HuH-7.5 (cell line): ENCODE results near the gene PUM1.
"Not testable (repeated sequence)": the region's sequence is repeated elsewhere in the genome, so short reads cannot be mapped to it uniquely, and the experiment has no call there.

Source experiments
- DNase-seq: peaks from one replicate; pipeline ENCODE4 v3.0.0; 2011; ENCODE audit warnings: low spot score

PUM1 gene

DNA sequence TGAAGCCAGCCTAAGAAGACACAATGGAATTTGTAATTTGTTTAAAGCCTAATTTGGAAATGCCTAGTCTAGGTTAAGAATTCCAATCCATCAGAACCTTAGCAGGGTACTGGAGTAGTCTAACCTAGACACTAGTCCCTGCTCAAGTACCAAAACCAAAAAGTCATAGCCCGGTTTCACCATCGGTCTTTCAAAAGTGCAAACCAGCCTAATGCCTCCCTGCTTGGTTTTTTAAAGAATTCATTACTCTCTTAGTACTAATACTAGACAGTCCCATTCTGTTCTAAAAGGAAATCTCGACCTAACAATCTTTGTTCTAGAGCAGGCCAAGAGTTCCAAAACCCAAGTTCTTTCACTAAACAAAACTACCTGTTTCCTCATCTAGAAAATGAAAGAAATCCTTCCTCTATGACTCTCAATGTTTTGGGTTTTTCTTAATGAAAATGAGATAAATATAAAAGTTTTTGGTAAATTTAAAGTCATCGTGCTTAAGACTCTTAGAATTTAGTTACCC lies 2.6 kb downstream of the PUM1 start:
- DNase-seq, result no peak

DNA sequence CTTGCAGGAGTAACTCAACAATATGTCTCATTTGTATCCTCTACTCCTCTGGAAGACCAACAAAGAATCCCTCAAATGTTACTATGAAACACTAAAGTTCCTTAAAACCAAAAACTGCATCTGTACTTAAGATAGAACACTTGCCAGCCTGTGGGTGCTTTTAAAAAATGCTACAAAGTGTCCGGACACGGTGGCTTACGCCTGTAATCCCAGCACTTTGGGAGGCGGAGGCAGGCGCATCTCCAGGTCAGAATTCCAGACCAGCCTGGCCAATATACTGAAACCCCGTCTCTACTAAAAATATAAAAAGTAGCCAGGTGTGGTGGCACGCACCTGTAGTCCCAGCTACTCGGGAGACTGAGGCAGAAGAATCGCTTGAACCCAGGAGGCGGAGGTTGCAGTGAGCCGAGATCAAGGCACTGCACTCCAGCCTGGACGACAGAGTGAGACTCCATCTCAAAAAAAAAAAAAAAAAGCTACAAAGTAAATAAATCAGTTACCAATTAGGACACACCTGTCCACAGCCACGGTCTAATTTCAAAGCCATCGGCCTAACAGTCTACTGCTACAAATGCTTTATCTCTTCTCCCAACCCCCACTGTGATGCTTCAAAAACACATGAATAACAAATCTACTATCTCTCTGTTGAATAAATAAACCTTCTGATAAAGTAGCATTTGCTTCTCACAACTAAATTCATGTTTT lies 3.2 kb downstream of the PUM1 start:
- DNase-seq, result not testable (repeated sequence)

DNA sequence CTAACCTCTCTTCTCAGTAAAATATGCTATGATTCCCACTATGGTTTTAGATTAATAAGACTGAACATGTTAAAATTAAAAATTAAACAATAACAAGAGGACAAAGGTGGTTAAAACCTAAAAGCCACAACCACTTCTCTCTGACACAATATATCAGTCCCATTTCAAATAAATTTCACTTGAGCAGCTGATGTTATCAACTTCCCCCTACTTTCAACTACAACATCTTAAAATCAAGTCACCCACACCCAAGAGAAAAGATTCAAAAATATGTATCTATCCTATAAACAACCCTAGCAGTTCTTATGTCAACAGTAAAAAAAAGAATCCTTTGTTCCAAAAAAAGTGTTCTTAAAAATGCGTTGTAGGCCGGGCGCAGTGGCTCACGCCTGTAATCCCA lies 7.5 kb downstream of the PUM1 start:
- DNase-seq, result no peak

DNA sequence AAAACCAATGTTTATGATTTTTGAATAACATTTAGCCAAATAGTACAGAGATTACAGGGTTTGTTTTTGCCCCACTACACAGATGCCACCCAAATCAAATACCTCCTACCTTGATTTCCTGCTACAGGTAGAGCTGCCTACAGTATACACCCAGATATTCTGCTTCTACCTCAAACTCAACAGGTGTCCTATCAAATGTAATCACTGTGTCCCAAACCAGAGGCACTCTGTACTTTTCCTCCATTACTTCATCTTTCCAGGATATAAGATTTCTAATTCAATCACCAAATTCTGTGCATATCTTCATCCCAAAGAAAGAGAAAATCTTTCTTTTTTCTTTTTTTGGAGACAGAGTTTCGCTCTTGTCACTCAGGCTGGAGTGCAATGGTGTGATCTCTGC lies 9.6 kb downstream of the PUM1 start:
- no peak for DNase-seq

DNA sequence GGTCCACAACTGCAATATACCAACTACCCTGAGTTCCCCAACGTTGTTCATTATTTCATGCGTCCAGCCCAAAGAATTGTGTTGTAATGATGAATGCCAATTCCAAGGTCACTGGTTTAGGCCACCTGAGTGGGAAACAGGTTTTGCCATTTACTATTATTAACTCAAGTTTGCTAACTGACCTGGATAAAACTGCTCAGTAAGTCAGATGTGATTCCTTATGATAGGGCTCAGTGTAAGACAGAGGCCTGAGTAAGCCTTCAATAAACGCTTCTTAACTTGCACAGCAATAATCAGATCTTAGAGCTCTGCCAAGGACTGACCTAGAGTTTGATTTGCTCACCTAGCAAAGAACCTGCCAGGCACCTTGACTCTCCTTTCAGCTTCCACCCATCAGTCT lies 10.0 kb downstream of the PUM1 start:
- DNase-seq, result no peak

DNA sequence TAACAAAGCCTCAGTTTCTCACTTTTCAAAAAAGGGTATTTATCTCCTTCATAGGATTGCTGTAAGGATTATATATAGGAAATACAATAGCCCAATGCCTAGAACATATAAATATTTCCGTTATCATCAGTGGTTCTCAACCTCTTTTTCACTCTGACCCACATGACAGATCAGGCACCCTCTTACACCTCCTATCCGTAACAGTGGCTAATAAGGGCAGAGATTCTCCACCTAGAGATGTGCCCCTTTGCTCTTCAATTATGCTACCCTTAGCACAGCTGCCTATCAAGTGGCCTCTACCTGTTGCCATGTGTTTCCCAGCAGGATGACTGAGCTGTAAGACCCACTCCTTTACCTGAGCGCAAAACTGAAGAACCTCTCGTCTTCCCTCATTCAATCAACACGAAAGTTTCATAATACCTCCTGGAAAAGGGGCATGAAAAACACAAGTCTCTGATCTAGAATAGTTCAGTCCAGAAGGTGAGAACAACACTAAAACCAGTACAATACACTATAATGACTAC lies 10.5 kb downstream of the PUM1 start:
- no peak for DNase-seq

DNA sequence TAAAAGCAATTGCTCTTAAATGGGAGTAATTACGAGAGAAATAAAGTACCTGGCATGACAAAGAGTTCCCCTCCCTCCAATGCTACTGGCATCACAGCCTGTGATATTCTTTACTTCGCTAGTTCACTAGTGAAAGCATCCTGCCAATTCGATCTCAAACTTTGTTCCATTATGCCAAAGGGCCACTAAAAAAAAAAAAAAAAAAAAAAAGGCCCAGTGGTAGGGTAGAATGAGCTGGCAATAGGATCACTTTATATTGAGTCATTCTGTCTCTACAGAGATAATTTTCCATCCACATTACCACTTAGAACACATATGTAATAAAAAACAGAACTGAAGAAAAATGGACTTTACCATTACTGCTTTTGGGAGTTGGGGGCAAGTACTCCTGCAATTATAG lies 11.2 kb downstream of the PUM1 start:
- DNase-seq, result no peak

DNA sequence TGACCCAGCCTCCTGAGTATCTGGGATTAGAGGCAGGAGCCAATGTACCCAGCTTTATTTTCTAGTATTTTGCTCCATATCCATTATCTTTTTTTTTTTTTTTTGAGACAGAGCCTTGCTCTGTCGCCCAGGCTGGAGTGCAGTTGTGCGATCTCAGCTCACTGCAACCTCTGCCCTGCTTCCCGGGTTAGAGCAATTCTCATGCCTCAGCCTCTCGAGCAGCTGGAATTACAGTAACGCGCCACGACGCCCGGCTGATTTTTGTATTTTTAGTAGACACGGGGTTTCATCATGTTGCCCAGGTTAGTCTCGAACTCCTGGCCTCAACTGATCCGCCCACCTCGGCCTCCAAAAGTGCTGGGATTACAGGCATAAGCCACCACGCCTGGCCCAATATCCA lies 12.9 kb downstream of the PUM1 start:
- DNase-seq, result not testable (repeated sequence)

DNA sequence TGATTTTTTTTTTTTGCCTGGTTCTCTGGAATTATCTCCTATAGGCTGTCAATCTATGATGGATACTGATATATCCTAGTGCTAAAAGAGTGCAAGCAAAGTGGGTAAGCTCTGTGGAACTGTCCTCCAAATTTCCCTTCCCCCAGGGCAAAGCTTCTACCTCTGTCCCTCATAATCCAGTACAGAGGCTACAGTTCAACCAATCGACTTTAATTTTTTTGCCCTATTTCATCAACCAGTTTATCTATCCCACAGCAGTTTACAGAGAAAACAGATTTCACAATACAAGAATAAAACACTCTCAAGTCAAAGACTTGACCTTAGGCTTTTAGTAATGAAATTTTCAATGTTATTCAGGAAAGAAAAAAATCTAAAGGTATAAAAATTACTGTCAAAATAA lies 13.9 kb downstream of the PUM1 start:
- DNase-seq, result no peak

DNA sequence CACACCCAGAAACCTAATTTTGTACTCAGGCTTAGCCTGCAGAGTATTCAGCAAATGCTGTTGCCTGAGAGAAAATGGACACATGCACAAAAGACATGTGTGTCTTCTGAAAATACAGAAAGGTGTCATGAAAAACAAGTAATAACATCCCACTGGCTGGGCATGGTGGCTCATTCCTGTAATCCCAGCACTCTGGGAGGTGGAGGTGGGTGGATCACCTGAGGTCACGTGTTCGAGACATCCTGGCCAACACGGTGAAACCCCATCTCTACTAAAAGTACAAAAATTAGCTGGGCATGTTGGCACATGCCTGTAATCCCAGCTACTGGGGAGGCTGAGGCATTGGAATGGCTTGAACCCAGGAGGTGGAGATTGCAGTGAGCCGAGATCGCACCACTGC lies 18.0 kb downstream of the PUM1 start:
- not testable (repeated sequence) for DNase-seq

DNA sequence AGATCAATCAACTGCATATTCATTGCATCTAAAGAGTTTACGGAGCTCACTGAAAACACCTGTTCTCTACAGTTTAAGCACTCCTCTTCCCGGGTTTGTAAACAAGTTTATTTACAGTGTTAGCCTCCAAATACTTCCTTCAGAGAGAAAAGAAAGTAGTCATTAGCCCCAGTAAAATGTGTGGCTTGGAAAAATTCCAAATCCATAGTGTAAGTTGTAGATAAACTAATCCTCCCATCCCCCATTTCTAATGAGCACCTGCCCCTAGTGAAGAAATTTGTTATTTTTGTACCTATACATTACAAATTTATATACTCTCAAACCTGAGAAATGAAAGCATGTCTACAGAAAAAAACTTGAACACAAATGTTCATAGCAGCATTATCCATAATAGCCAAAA lies 21.9 kb downstream of the PUM1 start:
- DNase-seq, result no peak

DNA sequence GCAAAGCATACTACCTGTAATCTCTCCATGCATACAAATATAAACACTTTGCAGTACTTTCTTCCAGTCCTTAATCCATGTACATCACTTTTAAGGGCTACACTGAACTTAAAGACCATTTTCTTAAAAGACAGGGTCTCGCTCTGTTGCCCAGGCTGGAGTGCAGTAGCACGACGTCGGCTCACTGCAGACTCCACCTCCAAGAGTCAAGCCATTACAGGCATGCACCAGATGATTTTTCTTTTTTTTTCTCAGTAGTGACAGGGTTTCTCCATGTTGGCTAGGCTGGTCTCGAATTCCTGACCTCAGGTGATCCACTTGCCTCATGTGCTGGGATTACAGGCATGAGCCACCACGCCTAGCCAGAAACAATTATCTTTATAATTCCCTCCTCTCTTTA lies 22.9 kb downstream of the PUM1 start:
- DNase-seq, result no peak

DNA sequence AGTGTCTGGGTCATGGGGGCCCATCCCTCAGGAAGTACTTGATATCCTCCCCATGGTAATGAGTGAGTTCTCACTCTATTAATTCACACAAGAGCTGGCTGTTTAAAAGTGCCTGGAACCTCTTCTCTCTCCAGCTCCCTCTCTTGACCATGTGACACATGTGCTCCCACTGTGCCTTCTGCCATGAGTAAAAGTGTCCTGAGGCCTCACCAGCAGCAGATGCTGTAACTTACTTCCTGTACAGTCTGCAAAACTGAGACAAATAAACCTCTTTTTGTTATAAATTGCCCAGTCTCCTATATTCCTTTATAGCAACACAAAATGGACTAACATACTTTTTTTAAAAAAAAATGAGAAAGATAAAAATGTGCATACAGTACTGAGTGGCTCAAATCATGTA lies 24.0 kb downstream of the PUM1 start:
- DNase-seq, result no peak

DNA sequence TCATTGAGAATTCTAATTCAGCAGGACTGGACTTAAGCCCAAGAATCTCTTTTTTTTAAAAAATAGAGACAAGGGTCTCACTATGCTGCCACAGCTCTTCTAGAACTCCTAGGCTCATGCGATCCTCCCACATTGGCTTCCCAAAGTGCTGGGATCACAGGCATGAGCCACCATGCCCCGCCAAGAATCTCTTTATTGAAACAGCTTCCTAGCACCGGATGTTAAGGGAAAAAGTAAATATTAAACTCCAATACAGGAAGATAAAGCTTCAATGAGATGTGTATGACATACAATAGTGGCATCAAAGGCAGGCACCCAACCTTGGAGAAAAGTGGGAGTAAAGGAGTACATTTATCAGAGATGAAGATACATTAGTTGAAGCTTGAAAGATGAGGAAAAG lies 25.5 kb downstream of the PUM1 start:
- DNase-seq, result no peak

DNA sequence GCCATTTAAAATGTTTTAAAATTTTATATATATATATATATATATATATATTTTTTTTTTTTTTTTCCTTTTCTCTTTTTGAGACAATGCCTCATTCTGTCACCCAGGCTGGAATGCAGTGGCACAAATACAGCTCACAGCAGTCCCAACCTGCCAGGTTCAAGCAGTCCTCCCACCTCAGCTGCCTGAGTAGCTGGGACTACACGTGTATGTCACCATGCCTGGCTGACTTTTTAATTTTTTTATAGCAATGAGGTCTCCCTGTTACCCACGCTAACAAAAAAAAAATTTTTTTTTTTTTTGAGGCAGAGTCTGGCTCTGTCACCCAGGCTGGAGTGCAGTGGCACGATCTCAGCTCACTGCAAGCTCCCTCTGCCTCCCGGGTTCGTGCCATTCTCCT lies 26.6 kb downstream of the PUM1 start:
- DNase-seq, result not testable (repeated sequence)

DNA sequence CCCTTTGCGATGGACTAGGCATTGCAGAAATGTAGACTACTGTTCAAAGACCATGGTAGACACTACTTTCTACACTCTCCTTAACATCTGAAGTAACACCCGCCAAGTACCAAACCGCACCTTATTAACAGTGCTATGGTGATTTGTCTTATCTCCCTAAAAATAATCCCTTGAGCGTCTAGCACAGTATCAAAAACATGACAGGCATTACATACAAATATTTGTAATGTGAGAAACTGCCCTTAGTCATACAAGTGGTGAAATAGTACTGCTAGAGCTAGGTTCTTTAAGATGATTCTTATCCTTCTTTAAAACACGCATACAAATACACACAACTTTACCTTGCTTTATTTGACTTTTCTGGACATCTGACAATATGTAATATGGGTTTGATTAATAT lies 27.2 kb downstream of the PUM1 start:
- DNase-seq, result no peak

DNA sequence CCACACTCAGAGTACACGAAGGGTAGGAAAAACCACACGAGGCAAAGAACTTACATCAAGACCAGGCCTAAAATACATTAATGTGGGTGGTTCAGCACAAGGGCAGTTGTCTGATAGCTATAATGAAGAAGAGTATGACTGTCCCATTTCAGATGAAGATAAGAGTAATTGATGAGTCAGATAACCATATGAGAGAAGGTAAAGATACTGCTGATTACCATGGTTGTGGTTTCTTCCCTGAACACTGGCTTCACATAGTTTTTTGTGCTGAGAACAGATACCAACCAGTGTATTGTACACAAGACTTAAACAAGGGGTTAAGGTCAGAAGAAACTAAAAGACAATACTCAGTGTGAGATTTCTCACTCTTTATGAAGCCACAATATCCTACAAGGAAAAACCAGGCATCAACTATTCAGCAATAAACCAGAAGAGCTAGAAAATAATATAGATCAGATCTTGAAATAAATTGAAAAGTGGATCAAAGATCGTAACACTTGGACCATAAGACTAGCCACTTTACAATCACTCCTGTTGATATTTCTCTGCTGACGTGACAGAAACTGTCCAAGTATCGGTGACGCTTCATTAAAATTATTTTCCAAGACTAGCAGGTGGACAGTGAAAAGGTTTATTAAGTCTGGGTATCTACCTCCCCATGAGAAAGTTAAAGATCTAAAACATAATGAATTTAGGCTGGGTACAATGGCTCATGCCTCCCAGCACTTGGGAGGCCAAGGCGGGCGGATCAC lies 28.6 kb downstream of the PUM1 start:
- DNase-seq, result no peak

DNA sequence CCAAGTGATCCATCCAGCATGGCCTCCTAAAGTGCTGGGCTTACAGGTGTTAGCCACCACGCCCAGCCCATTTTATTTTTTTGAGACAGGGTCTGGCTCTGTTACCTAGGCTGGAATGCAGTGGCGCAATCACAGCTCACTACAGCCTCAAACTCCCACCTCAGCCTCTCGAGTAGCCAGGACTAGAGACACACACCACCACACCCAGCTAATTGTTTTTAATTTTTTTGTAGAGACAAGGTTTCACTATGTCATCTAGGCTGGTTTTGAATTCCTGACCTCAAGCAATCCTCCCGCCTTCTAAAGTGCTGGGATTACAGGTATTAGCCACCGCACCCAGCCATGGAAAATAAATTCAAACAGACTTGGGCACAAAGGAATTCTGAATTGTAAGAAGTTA lies 31.9 kb downstream of the PUM1 start:
- no peak for DNase-seq

DNA sequence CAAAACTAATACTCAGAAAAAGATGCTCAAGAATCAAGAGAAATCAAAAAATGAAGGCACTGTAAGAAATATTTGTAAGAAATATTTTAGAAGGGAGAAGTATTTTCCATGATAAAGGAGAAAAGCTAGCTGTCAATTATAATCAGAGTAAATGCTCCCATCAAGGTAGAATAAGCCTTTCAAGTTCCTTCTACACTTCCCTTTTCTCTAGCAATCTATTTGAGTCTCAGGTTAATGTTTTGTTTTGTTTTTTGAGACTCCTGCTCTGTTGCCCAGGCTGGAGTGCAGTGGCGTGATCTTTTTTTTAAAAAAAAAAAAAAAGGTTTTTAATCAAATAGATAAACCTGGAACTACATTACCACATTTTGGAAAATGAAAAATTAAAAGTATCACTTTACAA lies 33.3 kb downstream of the PUM1 start:
- DNase-seq, result no peak

DNA sequence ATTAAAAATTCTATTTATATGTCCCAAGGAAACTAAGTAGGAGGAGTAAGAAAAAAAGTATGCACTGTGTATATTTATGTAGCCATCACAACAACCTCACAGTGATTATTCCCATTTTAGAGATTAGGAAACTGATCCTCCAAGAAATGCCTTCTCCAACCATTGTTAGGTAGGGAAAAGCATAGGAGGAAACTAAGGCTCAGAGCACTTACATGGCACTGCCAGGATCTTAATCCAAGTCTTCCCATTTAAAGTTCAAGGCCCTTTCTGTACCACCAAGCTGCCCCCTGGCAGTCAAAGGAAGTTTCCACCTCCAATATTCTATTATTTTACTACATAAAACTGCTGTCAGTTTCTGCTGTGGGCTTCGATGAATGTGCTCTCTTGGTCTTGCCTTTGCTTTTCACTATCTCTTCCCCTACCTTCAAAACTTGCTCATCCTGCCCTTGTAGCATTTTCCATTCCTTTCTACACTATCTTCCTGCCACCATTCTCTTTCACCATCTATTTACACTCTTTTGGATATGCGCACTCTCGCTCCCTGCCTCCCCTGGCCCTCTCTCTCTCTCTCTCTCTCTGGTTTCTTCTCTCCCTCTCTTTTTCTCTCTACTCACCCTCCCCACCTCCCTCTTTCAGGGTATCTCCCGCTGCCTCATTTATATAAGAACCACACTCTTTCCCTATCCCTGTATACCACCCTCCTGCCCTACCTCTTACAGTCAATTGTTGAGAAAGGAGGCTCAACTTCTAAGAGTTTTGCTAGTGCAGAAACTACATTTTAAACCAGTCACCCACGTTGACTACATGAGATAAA lies 34.0 kb downstream of the PUM1 start:
- DNase-seq, result no peak

DNA sequence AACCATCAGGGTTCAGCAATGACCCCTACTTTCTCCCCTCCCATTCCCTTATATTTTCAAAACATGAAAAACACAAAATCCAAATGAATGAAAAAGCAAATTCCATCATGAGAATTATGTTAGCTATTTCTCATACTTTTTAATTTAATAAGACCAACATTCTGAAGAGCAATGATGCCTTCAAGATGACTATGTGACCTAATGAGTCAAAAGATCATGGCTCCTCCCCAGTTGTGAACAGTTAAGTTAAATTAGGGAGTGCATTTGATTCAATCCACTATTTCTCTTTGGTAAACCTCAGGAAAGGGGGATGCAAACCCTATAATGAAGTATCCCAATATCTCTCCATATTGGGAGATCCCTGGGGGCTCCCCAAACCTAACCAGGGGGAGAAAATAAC lies 36.5 kb downstream of the PUM1 start:
- no peak for DNase-seq

DNA sequence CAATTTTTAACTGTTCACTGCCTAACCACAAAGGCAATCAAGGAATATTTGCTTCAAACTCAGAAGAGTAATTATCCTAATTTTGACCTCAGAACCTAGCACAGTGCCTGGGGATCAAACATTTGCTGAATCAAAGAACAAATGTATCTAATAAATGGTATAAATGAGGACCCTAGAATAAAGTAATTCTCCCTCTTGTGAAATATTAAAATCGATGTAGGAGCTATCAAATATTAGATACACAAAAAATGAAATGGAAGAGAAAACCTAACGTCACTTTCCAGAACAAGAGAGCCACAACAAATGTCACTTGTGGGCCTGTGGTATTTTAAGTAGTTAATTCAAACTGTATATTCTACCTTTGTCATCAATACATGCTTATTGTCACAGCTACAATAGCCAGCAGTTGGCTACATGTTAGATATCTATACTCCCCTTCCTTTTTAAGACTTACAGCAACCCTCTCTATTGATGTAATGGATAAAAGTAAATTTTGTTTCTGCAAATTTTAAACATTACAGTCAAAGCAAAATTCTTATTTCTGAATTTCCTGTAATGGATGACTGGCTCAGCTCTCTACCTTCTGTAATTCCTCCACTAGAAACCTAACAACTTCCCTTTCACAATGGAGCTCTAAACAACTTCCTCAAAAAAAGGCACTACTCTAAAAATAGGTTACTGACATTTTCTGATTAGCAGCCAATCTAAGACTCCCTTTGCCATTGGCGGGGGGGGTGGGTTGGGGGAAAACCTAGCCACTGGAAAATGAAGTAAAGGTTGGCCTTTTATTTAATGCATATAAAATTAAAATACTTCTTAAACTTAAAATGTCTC lies 37.6 kb downstream of the PUM1 start:
- DNase-seq, result no peak
